Mesendoderm (in vitro differentiated cells): ENCODE data around the gene SH3BP4.

Experiments used
- DNase-seq: peaks from one replicate; pipeline ENCODE4 v3.0.0; 2013
- H2AK5ac ChIP-seq: 2 replicates; pipeline ENCODE4 v1.6.1; 2013; ENCODE audit warnings: low read length, inconsistent platforms
- H2BK120ac ChIP-seq: 2 replicates; pipeline ENCODE4 v1.6.1; 2013; ENCODE audit warnings: low read depth, mild to moderate bottlenecking, low read length, moderate library complexity, mixed read lengths
- H2BK15ac ChIP-seq: replicated peaks from 2 replicates; pipeline ENCODE4 v1.6.1; 2013; ENCODE audit warnings: low read depth, mild to moderate bottlenecking, moderate library complexity
- H2BK5ac ChIP-seq: 2 replicates; pipeline ENCODE4 v1.6.1; 2013; ENCODE audit warnings: low read length, inconsistent platforms
- H3K18ac ChIP-seq: 2 replicates; pipeline ENCODE4 v1.6.1; 2013; ENCODE audit warnings: mild to moderate bottlenecking, low read length, mixed read lengths
- H3K23ac ChIP-seq: one replicate; pipeline ENCODE4 v1.6.1; 2013; ENCODE audit warnings: low read length
- H3K27ac ChIP-seq: 2 replicates; pipeline ENCODE4 v1.5.1; 2013; ENCODE audit warnings: low read depth, mild to moderate bottlenecking, inconsistent platforms, low read length, moderate library complexity
- H3K27me3 ChIP-seq: 2 replicates; pipeline ENCODE4 v1.6.1; 2013; ENCODE audit warnings: low read length, control low read depth, mild to moderate bottlenecking, inconsistent platforms; ENCODE audit not compliant: insufficient read depth, poor library complexity
- H3K36me3 ChIP-seq: 2 replicates; pipeline ENCODE4 v1.6.1; 2013; ENCODE audit warnings: low read length, inconsistent platforms; ENCODE audit not compliant: control insufficient read depth, insufficient read depth
- H3K4ac ChIP-seq: one replicate; pipeline ENCODE4 v1.6.1; 2013; ENCODE audit warnings: low read depth, mild to moderate bottlenecking, low read length, moderate library complexity
- H3K4me1 ChIP-seq: 2 replicates; pipeline ENCODE4 v1.6.1; 2013; ENCODE audit warnings: low read depth, low read length, inconsistent platforms; ENCODE audit not compliant: control insufficient read depth
- H3K4me2 ChIP-seq: 2 replicates; pipeline ENCODE4 v1.6.1; 2013; ENCODE audit warnings: low read length
- H3K4me3 ChIP-seq: 2 replicates; pipeline ENCODE4 v1.5.1; 2013; ENCODE audit warnings: mild to moderate bottlenecking, low read length
- H3K56ac ChIP-seq: one replicate; pipeline ENCODE4 v1.6.1; 2013; ENCODE audit warnings: low read length
- H3K79me1 ChIP-seq: 2 replicates; pipeline ENCODE4 v1.6.1; 2013; ENCODE audit warnings: low read length, inconsistent platforms
- H3K79me2 ChIP-seq: 2 replicates; pipeline ENCODE4 v1.6.1; 2013; ENCODE audit warnings: mild to moderate bottlenecking, low read length; ENCODE audit not compliant: control insufficient read depth, insufficient read depth
- H3K9ac ChIP-seq: 2 replicates; pipeline ENCODE4 v1.6.1; 2013; ENCODE audit warnings: low read length, inconsistent platforms
- H4K5ac ChIP-seq: one replicate; pipeline ENCODE4 v1.6.1; 2013; ENCODE audit warnings: low read length
- H4K8ac ChIP-seq: one replicate; pipeline ENCODE4 v1.6.1; 2013; ENCODE audit warnings: low read depth, mild to moderate bottlenecking, control low read depth, low read length, moderate library complexity
- WGBS: extraction: QIAGEN DNeasy Blood & Tissue Kit; methylation state at CpG from one replicate; pipeline ENCODE4 v1.1.7; 2013; ENCODE audit warnings: low lambda C conversion rate, missing lambda C conversion rate; ENCODE audit not compliant: insufficient coverage; ENCODE audit errors: extremely low coverage; 5-methylcytosine and 5-hydroxymethylcytosine counted together

Gene SH3BP4

GRCh38 chr2:235002198-235003095 lies 50.6 kb downstream of the SH3BP4 start:
- no peak overlapping the region for H2BK15ac ChIP-seq
- no peak overlapping the region for H4K8ac ChIP-seq
- no peak overlapping the region for H3K4ac ChIP-seq
- no peak overlapping the region for H3K18ac ChIP-seq
- H3K9ac ChIP-seq = peak overlapping the region; percentile 16
- no peak overlapping the region for H3K23ac ChIP-seq
- H2AK5ac ChIP-seq = no peak overlapping the region
- H3K79me2 ChIP-seq = peaks cover 43% of the 10 kb centered on the region
- H2BK120ac ChIP-seq = no peak overlapping the region
- H3K4me2 ChIP-seq = no peak overlapping the region
- no peak overlapping the region for H3K56ac ChIP-seq
- no peak overlapping the region for H3K27ac ChIP-seq
- WGBS = no CpG with 5 or more reads among the region's 16 CpGs
- no peak overlapping the region for H4K5ac ChIP-seq
- no peaks in the 10 kb centered on the region for H3K36me3 ChIP-seq
- peak; percentile 65 for DNase-seq
- H3K79me1 ChIP-seq = peaks cover 44% of the 10 kb centered on the region
- no peak overlapping the region for H2BK5ac ChIP-seq
- no peak overlapping the region for H3K4me3 ChIP-seq
- H3K27me3 ChIP-seq = no peaks in the 10 kb centered on the region
- peaks cover 37% of the 10 kb centered on the region for H3K4me1 ChIP-seq

- Histone ChIP-seq H3K79me1 (peaks cover 50% of the 10 kb centered on the region), H3K4ac (no peak overlapping the region), H3K36me3 (no peaks in the 10 kb centered on the region), H3K4me3 (no peak overlapping the region), H3K27me3 (no peaks in the 10 kb centered on the region), H3K23ac (no peak overlapping the region), H3K9ac (peak overlapping the region; percentile 11), H3K79me2 (peaks cover 50% of the 10 kb centered on the region), H4K5ac (no peak overlapping the region), H3K18ac (no peak overlapping the region), H3K4me2 (no peak overlapping the region), H2BK15ac (no peak overlapping the region), H3K56ac (no peak overlapping the region), H2BK5ac (no peak overlapping the region), H3K27ac (no peak overlapping the region), H2BK120ac (no peak overlapping the region), H3K4me1 (peaks cover 38% of the 10 kb centered on the region), H2AK5ac (no peak overlapping the region), H4K8ac (no peak overlapping the region)
- no peak for DNase-seq
- WGBS = no CpG with 5 or more reads among the region's 12 CpGs
Measured at GRCh38 chr2:235003096-235003775, 51.4 kb downstream of the SH3BP4 start.

- no peak overlapping the region for H2BK15ac ChIP-seq
- no peak overlapping the region for H3K4me2 ChIP-seq
- H3K79me2 ChIP-seq = peaks cover 57% of the 10 kb centered on the region
- H4K8ac ChIP-seq = no peak overlapping the region
- no peak overlapping the region for H3K27ac ChIP-seq
- no peak overlapping the region for H3K4me3 ChIP-seq
- DNase-seq = no peak
- no CpG with 5 or more reads among the region's 6 CpGs for WGBS
- no peaks in the 10 kb centered on the region for H3K36me3 ChIP-seq
- no peak overlapping the region for H4K5ac ChIP-seq
- no peak overlapping the region for H3K18ac ChIP-seq
- H2BK5ac ChIP-seq = no peak overlapping the region
- H3K56ac ChIP-seq = no peak overlapping the region
- H3K9ac ChIP-seq = no peak overlapping the region
- no peak overlapping the region for H2AK5ac ChIP-seq
- no peaks in the 10 kb centered on the region for H3K27me3 ChIP-seq
- no peak overlapping the region for H2BK120ac ChIP-seq
- H3K4ac ChIP-seq = no peak overlapping the region
- peaks cover 37% of the 10 kb centered on the region for H3K4me1 ChIP-seq
- H3K79me1 ChIP-seq = peaks cover 53% of the 10 kb centered on the region
- H3K23ac ChIP-seq = no peak overlapping the region
Measured at GRCh38 chr2:235004329-235004903, 52.6 kb downstream of the SH3BP4 start.

- Histone ChIP-seq H2AK5ac (no peak overlapping the region), H3K79me1 (peaks cover 57% of the 10 kb centered on the region), H3K27ac (peak overlapping the region; percentile 46), H4K5ac (no peak overlapping the region), H3K56ac (peak overlapping the region; percentile 45), H3K79me2 (peaks cover 62% of the 10 kb centered on the region), H3K4me2 (no peak overlapping the region), H3K36me3 (no peaks in the 10 kb centered on the region), H3K9ac (peak overlapping the region; percentile 20), H4K8ac (no peak overlapping the region), H3K4ac (no peak overlapping the region), H2BK15ac (no peak overlapping the region), H3K23ac (peak overlapping the region; percentile 19), H3K4me1 (peaks cover 36% of the 10 kb centered on the region), H2BK5ac (peak overlapping the region; percentile 20), H3K4me3 (no peak overlapping the region), H3K27me3 (no peaks in the 10 kb centered on the region), H2BK120ac (no peak overlapping the region), H3K18ac (no peak overlapping the region)
- WGBS = no CpG with 5 or more reads among the region's 5 CpGs
- DNase-seq = no peak
Measured at GRCh38 chr2:235005023-235005422, 53.2 kb downstream of the SH3BP4 start.

- DNase-seq = peak; percentile 95
Measured at GRCh38 chr2:235005603-235006259, 53.9 kb downstream of the SH3BP4 start.

More at GRCh38 chr2:235005603-235006259, 53.9 kb downstream of the SH3BP4 start:
- Histone ChIP-seq H3K9ac (peak overlapping the region; percentile 31), H4K5ac (peak overlapping the region; percentile 41), H2AK5ac (no peak overlapping the region), H2BK15ac (no peak overlapping the region), H3K4me2 (no peak overlapping the region), H3K79me2 (peaks cover 61% of the 10 kb centered on the region), H2BK5ac (peak overlapping the region; percentile 46), H3K27ac (peak overlapping the region; percentile 46), H3K27me3 (no peaks in the 10 kb centered on the region), H4K8ac (no peak overlapping the region), H3K36me3 (no peaks in the 10 kb centered on the region), H2BK120ac (no peak overlapping the region), H3K4ac (peak overlapping the region; percentile 44), H3K4me3 (no peak overlapping the region), H3K56ac (peak overlapping the region; percentile 45), H3K79me1 (peaks cover 56% of the 10 kb centered on the region), H3K23ac (no peak overlapping the region), H3K4me1 (peaks cover 29% of the 10 kb centered on the region), H3K18ac (peak overlapping the region; percentile 9)
- WGBS = no CpG with 5 or more reads among the region's 20 CpGs
